Activated CD4-positive, alpha-beta T cell treated with anti-CD3 and anti-CD28 coated beads, Interleukin-2, amount 50 U/mL, for 48 hours (primary cell): ENCODE data around the gene CD247.
A peak's percentile ranks its signal among the peaks of the same experiment; 100 is the strongest.

ENCODE experiments used
- DNase-seq, 2 experiments: peaks; one replicate each; pipeline ENCODE4 v3.0.0-alpha.2; 2020

Gene CD247

GRCh38 chr1:167484726-167485502, 33.4 kb downstream of the CD247 start:
- DNase-seq: no peak

- no peak for DNase-seq
Observed at GRCh38 chr1:167483790-167484189, 34.5 kb downstream of the CD247 start.

GRCh38 chr1:167482184-167482583, 36.1 kb downstream of the CD247 start:
- DNase-seq: peak; percentile 55 to 58

GRCh38 chr1:167479331-167479979, 38.9 kb downstream of the CD247 start:
- no peak for DNase-seq

DNA sequence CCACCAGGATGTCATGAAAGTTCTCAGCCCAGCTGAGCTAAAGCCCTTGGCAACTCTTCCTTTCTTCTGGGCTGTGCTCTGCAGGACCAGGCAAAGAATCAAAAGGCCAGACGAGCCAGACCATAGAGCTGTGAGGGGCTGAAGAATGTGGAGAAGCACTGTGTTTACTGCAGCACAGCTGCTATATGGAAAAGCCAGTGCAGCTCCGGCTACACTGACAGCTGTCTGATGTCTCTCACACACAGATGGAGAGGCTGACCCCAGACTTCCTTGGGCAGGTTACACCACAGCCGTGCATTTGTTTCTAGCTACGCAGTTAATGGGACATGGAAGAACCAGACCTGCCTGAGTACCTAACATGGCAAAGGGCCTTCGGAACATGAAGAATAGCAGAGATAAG, 40.3 kb downstream of the CD247 start:
- DNase-seq: no peak

GRCh38 chr1:167476061-167476460, 42.3 kb downstream of the CD247 start:
- no peak for DNase-seq

DNA sequence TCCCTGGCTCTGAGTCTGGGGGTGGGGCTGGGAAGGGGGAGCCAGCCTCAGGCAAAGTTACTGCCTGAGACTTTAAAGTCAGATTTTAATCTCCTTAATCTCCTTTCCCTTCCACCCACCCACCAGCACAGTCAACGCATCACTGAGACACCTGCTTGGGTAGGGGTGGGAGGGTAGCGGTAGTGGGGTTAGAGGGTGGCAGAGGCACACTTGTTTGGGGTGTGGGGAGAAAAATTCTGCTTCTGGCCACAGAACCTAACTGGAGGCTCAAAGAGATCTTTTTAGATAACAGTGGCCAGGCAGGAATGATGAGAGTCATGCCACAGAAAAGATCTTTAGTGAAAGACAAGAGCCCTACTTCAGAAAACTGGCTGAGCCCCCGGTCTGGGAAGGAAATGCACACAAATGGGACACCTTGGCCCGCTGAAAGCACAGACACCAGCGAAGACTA, 44.1 kb downstream of the CD247 start:
- peak; percentile 57 to 64 for DNase-seq

GRCh38 chr1:167473761-167474160, 44.6 kb downstream of the CD247 start:
- peak in 1 of 2 experiments; percentile 4 for DNase-seq

- peak in 1 of 2 experiments; percentile 57 for DNase-seq
Observed at GRCh38 chr1:167472752-167473521, 45.4 kb downstream of the CD247 start.

DNA sequence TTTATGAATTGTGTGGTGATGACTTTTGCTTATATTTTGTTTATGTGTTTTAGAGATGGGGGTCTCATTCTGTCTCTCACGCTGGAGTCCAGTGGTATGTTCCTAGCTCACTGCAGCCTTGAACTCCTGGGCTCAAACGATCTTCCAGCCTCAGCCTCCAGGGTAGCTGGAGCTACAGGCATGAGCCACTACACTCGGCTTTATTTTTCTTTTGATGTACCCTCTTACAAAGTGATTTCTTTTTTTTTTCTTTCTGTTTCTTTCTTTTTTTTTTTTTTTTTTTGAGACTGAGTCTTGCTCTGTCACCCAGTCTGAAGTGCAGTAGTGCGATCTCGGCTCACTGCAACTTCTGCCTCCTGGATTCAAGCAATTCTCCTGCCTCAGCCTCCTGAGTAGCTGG, 46.8 kb downstream of the CD247 start:
- no peak for DNase-seq

GRCh38 chr1:167469280-167469965, 48.9 kb downstream of the CD247 start:
- no peak for DNase-seq

- DNase-seq: no peak
Observed at GRCh38 chr1:167467752-167468151, 50.6 kb downstream of the CD247 start.

DNA sequence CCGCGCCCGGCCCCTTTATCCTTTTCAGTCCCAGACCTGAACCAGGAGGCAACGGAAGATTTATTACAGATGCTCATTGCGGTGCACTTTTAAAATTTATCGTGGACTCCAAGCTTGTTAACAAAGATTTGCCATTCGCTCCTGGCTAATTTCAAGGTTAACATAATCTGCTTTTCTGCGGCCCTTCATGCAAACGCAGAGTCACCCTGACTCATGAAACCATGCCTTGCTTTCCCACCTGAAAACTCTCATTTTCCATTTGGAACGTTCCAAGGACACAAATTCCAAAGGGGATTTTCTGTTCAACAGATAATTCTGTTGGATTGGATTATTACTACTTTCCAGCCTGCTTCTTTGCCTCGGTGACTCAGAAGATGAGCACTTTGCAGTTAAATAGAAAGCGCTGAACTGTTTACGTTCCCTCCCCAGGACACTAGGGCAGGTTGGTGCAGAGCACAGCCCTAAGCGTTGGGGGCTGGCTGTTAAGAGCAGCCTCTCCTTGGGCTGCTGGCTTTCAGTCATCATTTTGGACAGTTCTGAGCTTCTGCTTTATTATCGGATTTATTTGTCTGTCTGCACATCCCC, 51.1 kb downstream of the CD247 start:
- DNase-seq: no peak

GRCh38 chr1:167465743-167466142, 52.6 kb downstream of the CD247 start:
- no peak for DNase-seq

GRCh38 chr1:167465018-167465417, 53.3 kb downstream of the CD247 start:
- DNase-seq: no peak

DNA sequence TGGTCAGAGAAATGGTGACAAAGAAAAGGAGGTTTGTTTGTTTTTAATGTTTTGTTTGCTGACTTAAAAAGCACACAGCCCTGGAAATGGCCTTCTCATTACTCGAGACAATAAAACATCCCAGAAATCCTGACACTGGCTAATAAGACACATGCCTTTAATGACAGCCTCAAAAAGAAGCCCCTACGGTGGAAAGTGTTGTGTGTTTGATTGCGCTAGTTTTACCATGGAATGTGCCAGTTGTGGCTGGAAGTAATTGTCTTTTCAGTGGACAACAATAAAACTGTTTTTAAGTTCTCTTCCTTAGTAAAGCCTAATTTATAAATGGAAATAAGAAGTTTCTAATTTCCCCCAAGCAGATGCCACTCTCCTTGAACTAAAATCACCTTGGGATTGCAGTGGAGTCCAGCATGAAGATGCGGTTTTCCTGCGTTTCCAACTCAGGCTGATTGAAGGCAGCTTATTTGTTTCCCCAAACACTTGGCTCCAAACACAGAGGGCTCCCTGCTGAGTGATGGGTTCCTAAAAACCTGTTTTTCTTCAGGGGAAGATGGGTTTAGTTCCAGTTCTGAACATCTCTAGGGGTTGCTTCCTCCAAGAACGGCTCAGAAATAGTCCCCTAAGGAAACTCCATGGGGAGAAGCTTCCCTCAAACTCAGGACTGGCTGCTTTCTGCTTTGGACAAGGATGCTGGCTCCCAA, 54.3 kb downstream of the CD247 start:
- no peak for DNase-seq

GRCh38 chr1:167463080-167463479, 55.2 kb downstream of the CD247 start:
- DNase-seq: no peak

DNA sequence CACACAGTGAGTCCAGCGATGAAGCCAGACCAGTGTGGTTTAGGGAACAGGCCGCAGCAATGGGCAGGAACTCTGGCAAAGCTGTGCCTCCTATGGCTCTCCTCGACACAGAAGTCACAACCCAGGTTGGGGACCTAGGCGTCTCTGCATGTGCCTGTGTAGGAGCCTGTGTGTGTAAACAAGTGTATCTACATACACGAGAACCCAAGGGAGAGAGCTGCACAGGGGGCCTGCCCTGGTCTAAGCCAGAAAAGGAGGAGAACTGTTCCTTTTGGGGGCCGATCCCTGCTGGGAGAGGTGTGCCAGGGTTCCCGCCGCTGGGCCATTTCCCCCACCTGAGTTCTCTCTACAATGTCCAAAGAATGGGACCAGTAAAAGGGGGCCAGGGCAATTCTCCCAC, 56.0 kb downstream of the CD247 start:
- no peak for DNase-seq

DNA sequence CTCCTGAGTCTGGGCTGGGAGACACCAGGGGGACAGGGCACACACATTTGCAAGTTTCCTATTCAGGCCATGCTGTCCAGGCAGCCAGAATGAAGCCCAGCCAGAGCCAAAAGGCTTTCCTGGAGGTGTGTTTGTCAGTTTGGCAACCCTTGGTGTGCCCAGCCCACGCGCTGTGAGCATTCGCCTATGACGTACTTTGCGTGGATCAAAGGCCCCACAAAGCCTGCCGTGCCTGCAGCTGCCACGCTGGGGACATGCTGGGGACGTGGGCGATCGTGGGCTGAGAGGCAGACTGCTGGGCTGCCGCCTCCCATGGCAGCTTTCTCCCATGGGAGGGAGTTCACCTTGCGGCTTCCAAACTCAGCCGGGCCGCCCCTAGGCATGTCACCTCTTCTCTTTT, 57.5 kb downstream of the CD247 start:
- peak in 1 of 2 experiments; percentile 52 for DNase-seq

DNA sequence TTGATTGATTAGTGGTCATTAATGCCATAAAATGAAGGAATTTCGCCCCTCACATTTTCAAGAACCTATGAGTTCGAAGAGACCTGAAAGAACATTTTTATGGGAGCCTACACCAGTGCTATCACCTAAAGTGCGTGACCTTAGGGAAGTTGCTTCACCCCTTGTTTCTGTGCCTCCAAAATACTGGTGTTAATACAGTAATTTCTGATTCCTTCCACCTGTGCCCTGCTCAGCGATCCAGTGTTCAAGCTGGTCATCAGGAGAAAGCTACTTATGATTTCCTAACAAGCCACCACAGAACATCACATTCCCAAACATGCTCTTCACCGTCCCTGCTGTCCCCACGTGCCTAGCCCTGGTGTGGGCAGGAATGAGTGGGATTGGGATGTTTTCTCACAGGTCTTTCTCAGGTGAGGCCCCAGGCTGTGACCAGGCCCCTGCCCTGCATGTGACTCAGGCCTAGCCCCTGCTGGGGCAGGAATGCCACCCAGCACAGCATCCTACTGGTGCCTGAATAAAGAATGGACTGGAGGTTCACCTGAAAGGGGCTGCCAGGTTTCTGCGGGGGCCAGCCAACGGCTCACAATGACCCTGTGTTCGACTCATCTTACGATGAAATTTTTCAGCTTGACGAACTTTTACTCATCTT, 60.3 kb downstream of the CD247 start:
- DNase-seq: no peak

- DNase-seq: no peak
Observed at GRCh38 chr1:167456926-167457325, 61.4 kb downstream of the CD247 start.
